KMS-11 (cell line): Measurements from ENCODE around the gene FDX1.
"Not testable (repeated sequence)": the region's sequence is repeated elsewhere in the genome, so short reads cannot be mapped to it uniquely, and the experiment has no call there.

Experiments used
- H2AFZ ChIP-seq: fragments of 200-600 bp; sonication (generic); 2 replicates; pipeline ENCODE4 v1.6.1; 2016; ENCODE audit warnings: antibody characterized with exemption, mixed run types, low read depth
- H3K27ac ChIP-seq: fragments of 200-600 bp; sonication (generic); 2 replicates; pipeline ENCODE4 v1.6.1; 2016; ENCODE audit warnings: mild to moderate bottlenecking, mixed run types
- H3K27me3 ChIP-seq: fragments of 200-600 bp; sonication (generic); 2 replicates; pipeline ENCODE4 v1.6.1; 2017; ENCODE audit warnings: mild to moderate bottlenecking, low read depth, mixed run types, moderate library complexity; ENCODE audit not compliant: insufficient read depth
- H3K36me3 ChIP-seq: fragments of 200-600 bp; sonication (generic); 2 replicates; pipeline ENCODE4 v1.6.1; 2017; ENCODE audit warnings: mild to moderate bottlenecking, mixed run types; ENCODE audit not compliant: insufficient read depth
- H3K4me1 ChIP-seq: fragments of 200-600 bp; sonication (generic); 2 replicates; pipeline ENCODE4 v1.6.1; 2016; ENCODE audit warnings: mild to moderate bottlenecking, low read depth, mixed run types; ENCODE audit not compliant: poor library complexity, severe bottlenecking
- H3K4me2 ChIP-seq: fragments of 200-600 bp; sonication (generic); 2 replicates; pipeline ENCODE4 v1.7.0; 2016; ENCODE audit warnings: mild to moderate bottlenecking, mixed run types
- H3K4me3 ChIP-seq: fragments of 200-600 bp; sonication (generic); IDR thresholded peaks from 2 replicates; pipeline ENCODE4 v1.6.1; 2017; ENCODE audit warnings: low read depth, low read length, mixed read lengths; ENCODE audit not compliant: insufficient read depth
- H3K79me2 ChIP-seq: fragments of 200-600 bp; sonication (generic); 2 replicates; pipeline ENCODE4 v1.6.1; 2016; ENCODE audit warnings: low read depth, mixed run types; ENCODE audit not compliant: insufficient read depth
- H3K9ac ChIP-seq: fragments of 200-600 bp; sonication (generic); 2 replicates; pipeline ENCODE4 v1.6.1; 2016; ENCODE audit warnings: mild to moderate bottlenecking, mixed run types
- H4K20me1 ChIP-seq: fragments of 200-600 bp; sonication (generic); 2 replicates; pipeline ENCODE4 v1.6.1; 2016; ENCODE audit warnings: mild to moderate bottlenecking, mixed run types; ENCODE audit not compliant: insufficient read depth
- CTCF ChIP-seq: fragments of 200-600 bp; sonication (generic); conservative IDR thresholded peaks from 2 replicates; pipeline ENCODE4 v1.6.1; 2017; ENCODE audit warnings: low read depth, mild to moderate bottlenecking, antibody characterized with exemption, low read length, moderate library complexity, mixed read lengths

The FDX1 gene

GRCh38 chr11:110410651-110411050, 19.1 kb upstream of the FDX1 start:
- TF ChIP-seq CTCF, result no peak
- no peaks in the 10 kb centered on the region for H3K4me1 ChIP-seq
- H3K27ac ChIP-seq, result no peak overlapping the region

DNA sequence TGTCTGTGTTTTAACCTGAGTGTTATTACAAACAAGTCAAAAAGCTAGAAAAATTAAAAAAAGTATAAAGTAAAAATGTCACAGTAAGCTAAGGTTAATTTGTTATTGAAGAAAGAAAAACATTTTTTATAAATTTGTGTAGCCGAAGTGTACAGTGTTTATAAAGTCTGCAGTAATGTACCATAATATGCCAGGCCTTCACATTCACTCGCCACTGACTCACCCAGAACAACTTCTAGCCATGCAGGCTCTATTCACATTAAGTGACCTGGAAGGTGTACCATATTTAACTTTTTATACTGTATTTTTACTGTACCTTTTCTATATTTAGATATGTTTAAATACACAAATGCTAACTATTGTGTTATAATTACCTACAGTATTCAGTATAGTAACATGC, 14.7 kb upstream of the FDX1 start:
- Histone ChIP-seq H3K27ac (no peak overlapping the region), H3K4me2 (no peak overlapping the region), H3K27me3 (no peaks in the 10 kb centered on the region), H3K79me2 (no peaks in the 10 kb centered on the region), H3K9ac (no peak overlapping the region), H2AFZ (no peak overlapping the region), H3K4me1 (no peaks in the 10 kb centered on the region), H3K36me3 (no peaks in the 10 kb centered on the region), H4K20me1 (no peaks in the 10 kb centered on the region), H3K4me3 (no peak overlapping the region)
- no peak for TF ChIP-seq CTCF

More at GRCh38 chr11:110410651-110411050, 19.1 kb upstream of the FDX1 start:
- H3K79me2 ChIP-seq, result no peaks in the 10 kb centered on the region
- H2AFZ ChIP-seq, result no peak overlapping the region
- no peak overlapping the region for H3K4me2 ChIP-seq
- H3K27me3 ChIP-seq, result no peaks in the 10 kb centered on the region
- no peak overlapping the region for H3K9ac ChIP-seq
- no peaks in the 10 kb centered on the region for H3K36me3 ChIP-seq
- no peak overlapping the region for H3K4me3 ChIP-seq
- H4K20me1 ChIP-seq, result no peaks in the 10 kb centered on the region

DNA sequence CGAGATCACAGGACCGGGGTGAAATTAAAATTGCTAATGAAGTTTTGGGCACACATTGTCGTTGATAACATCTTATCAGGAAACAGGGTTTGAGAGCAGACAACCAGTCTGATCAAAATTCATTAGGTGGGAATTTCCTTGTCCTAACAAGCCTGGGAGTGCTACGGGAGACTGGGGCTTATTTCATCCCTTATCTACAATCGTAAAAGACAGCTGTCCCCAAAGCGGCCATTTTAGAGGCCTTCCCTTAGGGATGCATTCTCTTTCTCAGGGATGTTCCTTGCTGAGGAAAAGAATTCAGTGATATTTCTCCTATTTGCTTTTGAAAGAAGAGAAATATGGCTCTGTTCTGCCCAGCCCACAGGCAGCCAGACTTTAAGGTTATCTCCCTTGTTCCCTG, 8.1 kb upstream of the FDX1 start:
- H4K20me1 ChIP-seq, H3K36me3 ChIP-seq, H2AFZ ChIP-seq, H3K4me3 ChIP-seq, H3K4me2 ChIP-seq, H3K79me2 ChIP-seq, H3K27me3 ChIP-seq, H3K9ac ChIP-seq, H3K27ac ChIP-seq, H3K4me1 ChIP-seq: not testable (repeated sequence)

- Histone ChIP-seq H2AFZ (no peak overlapping the region), H3K4me1 (no peaks in the 10 kb centered on the region), H3K79me2 (no peaks in the 10 kb centered on the region), H3K4me3 (no peak overlapping the region), H3K36me3 (no peaks in the 10 kb centered on the region), H3K27me3 (no peaks in the 10 kb centered on the region), H3K9ac (no peak overlapping the region), H3K4me2 (no peak overlapping the region), H3K27ac (no peak overlapping the region), H4K20me1 (no peaks in the 10 kb centered on the region)
- TF ChIP-seq CTCF, result no peak
These were observed 7.3 kb upstream of the FDX1 start for GRCh38 chr11:110422306-110422905.

GRCh38 chr11:110424775-110425444, 4.8 kb upstream of the FDX1 start:
- H3K4me3 ChIP-seq, result no peak overlapping the region
- H3K4me1 ChIP-seq, result peaks cover 5% of the 10 kb centered on the region
- H3K36me3 ChIP-seq, result no peaks in the 10 kb centered on the region
- H3K27ac ChIP-seq, result no peak overlapping the region
- H2AFZ ChIP-seq, result no peak overlapping the region
- no peak for TF ChIP-seq CTCF
- H3K4me2 ChIP-seq, result no peak overlapping the region
- no peak overlapping the region for H3K9ac ChIP-seq
- no peaks in the 10 kb centered on the region for H3K79me2 ChIP-seq
- H3K27me3 ChIP-seq, result no peaks in the 10 kb centered on the region
- H4K20me1 ChIP-seq, result no peaks in the 10 kb centered on the region
